HL-60 (cell line): ENCODE results near the gene TBXAS1.

Experiments
- POLR2AphosphoS5 ChIP-seq: IDR thresholded peaks from 2 replicates; pipeline ENCODE4 v1.6.1; 2012; ENCODE audit warnings: low read depth
- TF ChIP-seq, protein P1 (sequence below): IDR thresholded peaks from one replicate; pipeline ENCODE4 v1.5.1; 2011; ENCODE audit warnings: low read length, control low read depth, inconsistent platforms; ENCODE audit not compliant: insufficient read depth
- TF ChIP-seq, protein P2 (sequence below): IDR thresholded peaks from 2 replicates; pipeline ENCODE4 v1.6.1; 2012; ENCODE audit warnings: low read depth; ENCODE audit not compliant: insufficient replicate concordance

DNA sequence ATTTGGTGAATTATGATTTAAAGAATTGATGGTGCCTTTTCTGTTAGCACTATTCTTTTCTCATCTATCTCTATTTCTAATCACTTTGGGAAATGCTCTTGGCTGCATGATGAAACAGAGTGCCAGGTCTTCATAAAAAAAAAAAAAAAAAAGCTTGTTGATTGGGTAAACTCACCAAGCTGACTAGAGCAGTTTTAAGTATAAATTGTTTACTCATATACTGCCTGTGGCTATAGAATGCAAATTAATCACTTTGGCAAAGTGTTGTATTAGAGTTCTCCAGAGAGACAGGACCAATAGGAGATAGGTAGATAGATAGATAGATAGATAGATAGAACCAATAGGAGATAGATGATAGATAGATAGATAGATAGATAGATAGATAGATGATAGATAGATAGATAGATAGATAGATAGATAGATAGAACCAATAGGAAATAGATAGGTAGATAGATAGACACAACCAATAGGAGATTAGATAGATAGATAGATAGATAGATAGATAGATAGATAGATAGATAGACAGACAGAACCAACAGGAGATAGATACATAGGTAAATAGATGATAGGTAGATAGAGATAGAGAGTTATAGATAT is 20.1 kb upstream of the TBXAS1 start:
- TF ChIP-seq, protein P1, sequence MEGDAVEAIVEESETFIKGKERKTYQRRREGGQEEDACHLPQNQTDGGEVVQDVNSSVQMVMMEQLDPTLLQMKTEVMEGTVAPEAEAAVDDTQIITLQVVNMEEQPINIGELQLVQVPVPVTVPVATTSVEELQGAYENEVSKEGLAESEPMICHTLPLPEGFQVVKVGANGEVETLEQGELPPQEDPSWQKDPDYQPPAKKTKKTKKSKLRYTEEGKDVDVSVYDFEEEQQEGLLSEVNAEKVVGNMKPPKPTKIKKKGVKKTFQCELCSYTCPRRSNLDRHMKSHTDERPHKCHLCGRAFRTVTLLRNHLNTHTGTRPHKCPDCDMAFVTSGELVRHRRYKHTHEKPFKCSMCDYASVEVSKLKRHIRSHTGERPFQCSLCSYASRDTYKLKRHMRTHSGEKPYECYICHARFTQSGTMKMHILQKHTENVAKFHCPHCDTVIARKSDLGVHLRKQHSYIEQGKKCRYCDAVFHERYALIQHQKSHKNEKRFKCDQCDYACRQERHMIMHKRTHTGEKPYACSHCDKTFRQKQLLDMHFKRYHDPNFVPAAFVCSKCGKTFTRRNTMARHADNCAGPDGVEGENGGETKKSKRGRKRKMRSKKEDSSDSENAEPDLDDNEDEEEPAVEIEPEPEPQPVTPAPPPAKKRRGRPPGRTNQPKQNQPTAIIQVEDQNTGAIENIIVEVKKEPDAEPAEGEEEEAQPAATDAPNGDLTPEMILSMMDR = no peak
- TF ChIP-seq, protein P2, sequence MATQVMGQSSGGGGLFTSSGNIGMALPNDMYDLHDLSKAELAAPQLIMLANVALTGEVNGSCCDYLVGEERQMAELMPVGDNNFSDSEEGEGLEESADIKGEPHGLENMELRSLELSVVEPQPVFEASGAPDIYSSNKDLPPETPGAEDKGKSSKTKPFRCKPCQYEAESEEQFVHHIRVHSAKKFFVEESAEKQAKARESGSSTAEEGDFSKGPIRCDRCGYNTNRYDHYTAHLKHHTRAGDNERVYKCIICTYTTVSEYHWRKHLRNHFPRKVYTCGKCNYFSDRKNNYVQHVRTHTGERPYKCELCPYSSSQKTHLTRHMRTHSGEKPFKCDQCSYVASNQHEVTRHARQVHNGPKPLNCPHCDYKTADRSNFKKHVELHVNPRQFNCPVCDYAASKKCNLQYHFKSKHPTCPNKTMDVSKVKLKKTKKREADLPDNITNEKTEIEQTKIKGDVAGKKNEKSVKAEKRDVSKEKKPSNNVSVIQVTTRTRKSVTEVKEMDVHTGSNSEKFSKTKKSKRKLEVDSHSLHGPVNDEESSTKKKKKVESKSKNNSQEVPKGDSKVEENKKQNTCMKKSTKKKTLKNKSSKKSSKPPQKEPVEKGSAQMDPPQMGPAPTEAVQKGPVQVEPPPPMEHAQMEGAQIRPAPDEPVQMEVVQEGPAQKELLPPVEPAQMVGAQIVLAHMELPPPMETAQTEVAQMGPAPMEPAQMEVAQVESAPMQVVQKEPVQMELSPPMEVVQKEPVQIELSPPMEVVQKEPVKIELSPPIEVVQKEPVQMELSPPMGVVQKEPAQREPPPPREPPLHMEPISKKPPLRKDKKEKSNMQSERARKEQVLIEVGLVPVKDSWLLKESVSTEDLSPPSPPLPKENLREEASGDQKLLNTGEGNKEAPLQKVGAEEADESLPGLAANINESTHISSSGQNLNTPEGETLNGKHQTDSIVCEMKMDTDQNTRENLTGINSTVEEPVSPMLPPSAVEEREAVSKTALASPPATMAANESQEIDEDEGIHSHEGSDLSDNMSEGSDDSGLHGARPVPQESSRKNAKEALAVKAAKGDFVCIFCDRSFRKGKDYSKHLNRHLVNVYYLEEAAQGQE = no peak
- no peak for TF ChIP-seq POLR2AphosphoS5
